GM19328 (cell line): ENCODE results near the gene CANT1.
"Not testable (repeated sequence)": the region's sequence is repeated elsewhere in the genome, so short reads cannot be mapped to it uniquely, and the experiment has no call there.

ENCODE experiments used
- ATAC-seq: cut with Tn5 transposase; IDR thresholded peaks from one replicate; pipeline ENCODE4 v1.9.1; 2021; ENCODE audit warnings: mild to moderate bottlenecking, moderate library complexity; ENCODE audit not compliant: unreplicated experiment

The CANT1 gene

GRCh38 chr17:79043931-79044320 is 34.4 kb upstream of the CANT1 start:
- no peak for ATAC-seq

GRCh38 chr17:79043191-79043930 is 33.8 kb upstream of the CANT1 start:
- no peak for ATAC-seq

- ATAC-seq = no peak
Observed at GRCh38 chr17:79042421-79043190, 33.0 kb upstream of the CANT1 start.

GRCh38 chr17:79041723-79042420 is 32.3 kb upstream of the CANT1 start:
- ATAC-seq = no peak

GRCh38 chr17:79041041-79041570 is 31.5 kb upstream of the CANT1 start:
- no peak for ATAC-seq

- ATAC-seq = no peak
Observed at GRCh38 chr17:79039886-79040285, 30.3 kb upstream of the CANT1 start.

GRCh38 chr17:79039171-79039570 is 29.6 kb upstream of the CANT1 start:
- ATAC-seq = no peak

- no peak for ATAC-seq
Observed at GRCh38 chr17:79038545-79039135, 29.1 kb upstream of the CANT1 start.

- no peak for ATAC-seq
Observed at GRCh38 chr17:79036596-79036995, 27.0 kb upstream of the CANT1 start.

- ATAC-seq = no peak
Observed at GRCh38 chr17:79036181-79036580, 26.6 kb upstream of the CANT1 start.

GRCh38 chr17:79035686-79036085 is 26.1 kb upstream of the CANT1 start:
- no peak for ATAC-seq

GRCh38 chr17:79034931-79035485 is 25.4 kb upstream of the CANT1 start:
- ATAC-seq = no peak

GRCh38 chr17:79033741-79034501 is 24.4 kb upstream of the CANT1 start:
- ATAC-seq = no peak

- ATAC-seq = no peak
Observed at GRCh38 chr17:79033046-79033616, 23.6 kb upstream of the CANT1 start.

- no peak for ATAC-seq
Observed at GRCh38 chr17:79031996-79032875, 22.7 kb upstream of the CANT1 start.

GRCh38 chr17:79030636-79031035 is 21.1 kb upstream of the CANT1 start:
- not testable (repeated sequence) for ATAC-seq

GRCh38 chr17:79029327-79030009 is 19.9 kb upstream of the CANT1 start:
- ATAC-seq = no peak
